Stimulated activated naive CD4-positive, alpha-beta T cell treated with Interleukin-2 at 50 U/mL for 16 hours (primary cell): Measurements from ENCODE around the gene CR2.
"Not testable (repeated sequence)": the region's sequence is repeated elsewhere in the genome, so short reads cannot be mapped to it uniquely, and the experiment has no call there.

Source experiments
- DNase-seq: peaks from one replicate; lab custom pipeline; 2025; lab: John Stamatoyannopoulos, UW

The CR2 gene

DNA sequence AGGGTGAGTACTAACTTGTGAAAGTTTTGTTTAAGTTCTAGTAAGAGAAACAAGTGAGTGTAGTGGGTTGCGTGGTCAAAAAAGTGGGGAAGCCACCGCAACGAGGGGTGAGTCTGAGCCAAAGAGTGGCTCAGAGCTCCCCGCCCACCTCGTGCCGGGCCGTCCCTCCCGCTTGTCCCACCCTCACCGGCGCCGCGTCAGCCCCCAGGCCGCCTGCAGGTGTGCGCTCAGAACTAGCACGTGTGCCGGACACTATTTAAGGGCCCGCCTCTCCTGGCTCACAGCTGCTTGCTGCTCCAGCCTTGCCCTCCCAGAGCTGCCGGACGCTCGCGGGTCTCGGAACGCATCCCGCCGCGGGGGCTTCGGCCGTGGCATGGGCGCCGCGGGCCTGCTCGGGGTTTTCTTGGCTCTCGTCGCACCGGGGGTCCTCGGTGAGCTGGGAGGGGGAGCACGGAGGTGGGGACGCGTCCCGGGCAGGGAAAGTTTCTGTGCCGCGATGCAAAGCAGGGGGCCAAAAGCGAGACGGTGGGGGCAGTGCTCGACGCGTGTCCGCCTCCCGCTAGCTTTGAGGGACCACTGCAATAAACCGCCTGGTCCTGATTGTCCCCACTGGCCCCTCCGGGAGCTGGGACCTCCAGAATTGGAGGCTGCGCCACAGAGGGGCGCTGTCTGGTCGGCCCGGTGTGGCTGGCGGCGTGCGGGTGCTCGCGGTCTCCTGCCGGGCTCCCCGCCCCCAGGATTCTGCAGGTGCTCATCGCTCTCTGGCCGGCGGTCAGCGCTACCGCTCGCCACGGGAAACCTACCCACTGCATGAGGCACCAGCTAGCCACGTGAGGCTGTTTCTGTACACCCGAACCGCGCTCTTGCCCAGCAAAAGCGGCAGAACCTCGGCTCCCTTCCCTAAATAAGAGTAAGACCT, at the start of gene CR2:
Gene CR2, plus strand, starts transcription at position 283 of the 919 bp plus-strand sequence. Its CDS starts 91 bp downstream, at position 374.
- peak; percentile 47 for DNase-seq

DNA sequence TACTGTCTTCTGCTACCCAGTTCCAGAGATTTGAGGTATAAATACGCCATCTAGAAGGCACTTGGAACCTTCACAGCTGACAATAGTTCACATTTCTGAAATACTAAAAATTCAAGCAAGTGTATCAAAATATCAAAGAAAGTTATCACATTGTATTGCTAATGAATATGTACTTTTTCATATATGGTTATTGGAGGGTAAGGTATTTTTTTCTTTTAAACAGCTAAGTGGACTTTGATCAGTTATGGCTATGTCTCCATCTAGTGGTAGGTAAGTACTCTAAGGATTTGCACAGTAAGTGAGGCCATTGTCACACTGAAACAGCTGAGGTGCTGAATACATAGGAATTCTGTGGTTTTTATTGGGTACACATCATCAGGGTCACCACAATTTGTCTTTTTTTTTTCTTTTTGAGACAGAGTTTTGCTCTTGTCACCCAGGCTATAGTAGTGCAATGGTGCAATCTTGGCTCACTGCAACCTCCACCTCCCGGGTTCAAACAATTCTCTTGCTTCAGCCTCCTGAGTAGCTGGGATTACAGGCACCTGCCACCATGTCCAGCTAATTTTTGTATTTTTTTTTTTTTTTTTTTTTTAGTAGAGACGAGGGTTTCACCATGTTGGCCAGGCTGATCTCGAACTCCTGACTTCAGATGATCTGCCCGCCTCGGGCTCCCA, 49.1 kb upstream of the CR2 start:
- DNase-seq: no peak

DNA sequence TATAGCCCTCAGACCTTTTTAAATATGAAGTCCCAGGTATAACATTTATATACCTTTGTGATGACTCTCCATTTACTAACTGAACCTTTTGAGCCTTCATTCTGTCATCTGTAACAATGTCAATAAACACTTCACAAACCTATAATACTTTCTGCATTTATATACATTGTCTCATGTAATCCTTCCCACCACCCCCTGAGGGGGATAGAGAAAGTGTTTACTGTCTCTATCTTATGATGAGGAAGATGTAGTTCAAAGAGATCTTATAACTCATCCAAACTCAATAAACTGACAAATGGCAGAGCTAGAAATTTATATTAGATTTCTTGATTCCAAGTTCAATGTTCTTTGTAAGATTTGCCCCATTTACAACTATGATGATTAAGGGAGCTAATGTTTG, 48.3 kb upstream of the CR2 start:
- DNase-seq: no peak

DNA sequence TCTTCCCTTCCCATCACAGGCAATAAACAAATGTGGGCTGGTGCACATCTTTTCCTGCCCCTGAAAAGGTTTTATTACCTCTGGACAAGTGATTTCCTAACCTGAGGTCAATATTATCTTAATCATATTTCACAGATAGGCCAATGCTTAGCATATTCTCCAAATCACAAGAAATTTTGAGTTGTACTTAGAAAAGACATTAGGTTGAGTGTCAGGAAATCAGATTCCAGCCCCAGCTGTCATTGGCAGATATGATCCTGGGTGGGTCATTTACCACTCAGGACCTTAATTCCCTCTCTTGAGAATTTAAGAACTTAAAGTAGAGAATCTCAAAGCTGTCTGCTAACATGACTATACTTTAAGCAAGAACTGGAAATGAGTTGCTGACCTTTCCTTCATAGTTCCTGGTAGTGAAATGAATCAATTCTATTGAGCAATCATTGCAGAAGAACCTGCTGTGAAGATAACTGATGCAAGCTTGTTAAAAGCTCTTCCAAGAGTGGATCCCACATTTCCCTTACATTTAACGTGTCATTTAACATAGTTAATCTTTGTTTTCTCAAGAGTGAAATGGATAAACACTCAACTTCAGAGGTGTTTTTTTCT, 46.4 kb upstream of the CR2 start:
- no peak for DNase-seq

DNA sequence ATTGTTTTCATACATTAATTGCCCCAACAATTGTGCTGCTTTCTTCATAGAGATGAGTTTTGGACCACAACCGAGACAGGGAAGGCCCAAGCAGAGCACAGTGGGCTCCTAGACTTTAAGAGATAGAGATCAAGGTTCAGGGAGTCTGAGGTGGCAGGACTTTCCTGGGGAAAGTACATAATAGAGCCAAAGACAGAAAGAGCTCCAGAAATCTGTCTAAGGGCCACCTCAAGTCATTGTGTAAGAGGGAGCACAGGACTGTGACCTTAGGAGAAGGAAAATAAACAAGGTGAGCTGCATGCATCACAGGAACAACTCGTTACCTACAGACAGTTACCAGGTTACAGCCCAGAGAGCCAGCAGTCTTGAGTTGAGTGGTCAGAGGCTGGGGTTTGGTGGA, 41.3 kb upstream of the CR2 start:
- no peak for DNase-seq

DNA sequence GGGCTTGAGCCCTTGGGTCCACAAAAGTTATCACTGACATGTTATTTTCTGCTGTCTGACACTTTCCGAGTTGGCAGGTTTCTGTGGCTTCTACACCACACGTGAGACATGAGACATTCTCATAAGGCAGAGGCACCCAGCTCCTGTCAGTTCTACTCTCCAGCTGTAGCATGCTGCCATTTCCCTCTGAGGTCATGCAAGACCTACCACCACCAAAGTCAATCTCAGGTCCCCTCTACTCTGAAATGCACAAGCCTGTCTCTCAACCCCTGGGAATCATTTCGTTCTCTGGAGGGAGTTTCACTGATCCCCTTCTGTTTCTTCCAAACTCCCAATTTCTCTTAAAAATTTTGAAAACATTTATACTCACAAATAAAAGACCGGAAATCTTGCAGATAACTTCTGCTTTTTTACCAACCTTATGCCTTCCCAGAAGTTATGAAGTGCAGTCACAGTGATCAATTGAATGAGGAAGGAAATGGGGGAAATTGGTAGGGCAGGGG, 39.5 kb upstream of the CR2 start:
- DNase-seq: no peak

DNA sequence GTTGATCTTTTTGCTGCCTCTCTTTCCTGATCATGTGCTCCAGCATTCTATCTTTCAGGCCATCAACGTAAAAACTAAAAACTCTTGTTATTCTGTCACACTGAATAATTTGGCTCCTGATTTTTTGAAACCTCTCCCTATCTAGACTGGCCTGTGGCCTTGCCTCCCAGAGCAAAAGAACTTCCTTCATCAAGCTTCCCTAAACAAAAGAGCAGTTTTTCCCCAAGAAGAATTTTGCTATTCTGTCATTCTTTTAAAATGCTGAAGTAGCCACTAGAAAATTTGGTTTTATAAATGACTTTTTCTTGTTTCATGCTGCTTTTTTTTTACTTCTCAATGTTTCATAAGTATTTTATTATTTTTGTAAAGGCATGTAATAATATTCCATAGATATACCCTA, 37.1 kb upstream of the CR2 start:
- DNase-seq: no peak

DNA sequence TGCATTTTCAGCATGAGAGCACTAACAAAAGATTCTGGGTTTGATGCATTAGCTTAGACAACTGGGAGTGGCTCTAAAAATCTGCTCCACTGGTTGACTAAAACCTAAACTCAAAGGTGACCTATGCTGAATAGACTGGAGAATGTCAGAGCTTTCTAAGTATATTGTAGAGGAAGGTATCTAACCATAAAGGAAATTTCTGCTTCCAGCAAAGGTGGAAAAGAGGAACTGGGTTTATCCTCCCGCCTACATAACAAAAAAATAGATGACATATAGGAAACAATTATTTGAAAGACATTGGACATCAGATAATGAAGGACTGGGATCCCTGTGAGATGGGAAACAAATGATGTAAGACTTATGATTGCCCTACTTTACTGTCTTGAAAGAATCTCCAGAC, 35.8 kb upstream of the CR2 start:
- DNase-seq: no peak

DNA sequence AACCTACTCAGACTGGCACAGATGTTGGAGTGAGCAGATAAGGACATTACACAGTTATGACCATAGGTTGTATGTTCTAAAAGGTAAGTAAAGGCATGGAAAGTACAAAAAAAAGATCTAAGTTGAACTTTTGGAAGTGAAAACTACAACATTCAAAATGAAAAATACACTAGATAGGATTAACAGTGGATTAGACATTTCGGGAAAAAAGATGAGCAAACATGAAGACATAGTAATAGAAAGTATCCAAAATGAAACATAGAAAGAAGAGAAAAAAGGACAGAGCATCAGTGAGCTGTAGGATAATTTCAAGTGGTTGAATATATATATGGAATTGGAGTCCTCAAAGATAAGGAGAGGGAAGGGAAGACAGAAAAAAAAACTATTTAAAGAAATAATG, 34.0 kb upstream of the CR2 start:
- no peak for DNase-seq

DNA sequence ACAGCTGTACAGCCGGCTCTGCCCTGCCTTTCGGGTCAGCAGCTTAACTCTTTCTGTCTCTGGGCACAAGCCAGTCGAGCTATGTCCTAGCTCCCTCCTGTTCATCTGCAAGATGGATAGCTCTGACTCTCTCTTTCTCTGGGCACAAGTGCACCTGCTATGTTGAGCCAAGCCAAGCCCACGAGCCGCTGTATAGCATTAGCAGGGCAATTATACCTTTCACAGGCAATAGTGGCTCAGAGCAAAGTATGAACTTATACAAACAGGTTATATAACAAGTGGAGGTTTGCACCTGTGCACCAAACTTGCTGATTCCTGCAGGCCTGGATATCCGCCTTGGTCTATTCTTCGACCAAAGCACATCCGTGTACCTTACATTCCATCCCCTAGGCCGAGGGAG, 33.0 kb upstream of the CR2 start:
- DNase-seq: no peak

DNA sequence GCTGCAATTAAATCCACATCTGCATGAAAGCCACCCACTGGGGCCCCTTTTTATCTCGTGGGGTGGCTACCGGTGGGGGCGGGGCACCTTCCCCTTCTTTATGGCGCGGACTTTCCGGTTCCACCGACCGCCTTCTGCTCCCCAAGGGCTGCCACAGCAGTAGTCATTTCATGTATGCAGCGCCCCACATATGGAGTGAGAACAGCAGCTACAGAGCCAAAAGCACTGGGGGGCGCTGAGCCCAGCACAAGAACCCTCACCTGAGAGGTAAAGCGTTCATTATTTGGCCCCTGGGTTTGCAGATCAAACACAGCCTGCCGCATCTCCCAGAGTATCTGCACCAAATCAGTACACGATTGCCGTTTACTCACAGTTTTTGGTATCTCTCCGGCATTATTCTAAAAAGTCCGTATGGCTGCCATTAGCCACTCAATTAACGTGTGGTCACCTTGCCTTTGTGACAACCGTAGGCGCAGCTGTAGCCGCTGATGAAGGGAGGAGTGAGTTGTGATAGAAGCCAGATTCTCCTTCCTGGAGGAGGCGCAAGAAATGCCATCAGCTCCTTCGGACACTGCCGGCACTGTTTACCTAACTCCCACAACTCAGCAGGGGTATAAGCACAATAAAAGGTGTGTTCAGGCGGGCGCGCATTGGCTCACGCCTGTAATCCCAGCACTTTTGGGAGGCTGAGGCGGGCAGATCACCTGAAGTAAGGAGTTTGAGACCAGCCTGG, 30.4 kb upstream of the CR2 start:
- no peak for DNase-seq

DNA sequence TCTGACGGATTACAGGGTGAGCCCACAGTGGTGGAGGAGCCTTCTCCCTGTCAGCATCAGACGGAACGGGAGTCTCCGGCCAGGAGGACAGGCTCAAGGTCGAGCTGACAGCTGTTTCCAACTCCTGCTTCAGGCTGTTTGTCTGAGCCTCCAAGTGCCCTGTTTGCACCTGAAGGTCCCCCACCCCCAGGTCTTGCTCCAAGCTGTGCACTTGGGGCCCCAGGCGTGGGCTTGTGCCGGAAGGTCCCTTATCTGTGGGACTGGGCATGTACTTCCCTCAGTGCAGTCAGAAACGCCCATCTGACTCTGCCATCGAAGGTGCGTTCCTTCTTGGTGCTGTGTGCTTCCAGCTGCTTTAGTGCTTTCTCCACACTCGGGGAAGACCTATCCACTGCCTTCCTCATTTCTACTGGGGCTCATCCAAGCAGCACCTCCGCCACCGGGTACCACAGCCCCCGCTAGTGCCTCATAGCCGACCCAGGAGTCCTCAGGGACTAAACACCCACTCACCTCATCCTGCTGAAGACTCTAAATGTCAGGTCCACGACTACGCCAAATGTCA, 29.5 kb upstream of the CR2 start:
- DNase-seq: no peak

DNA sequence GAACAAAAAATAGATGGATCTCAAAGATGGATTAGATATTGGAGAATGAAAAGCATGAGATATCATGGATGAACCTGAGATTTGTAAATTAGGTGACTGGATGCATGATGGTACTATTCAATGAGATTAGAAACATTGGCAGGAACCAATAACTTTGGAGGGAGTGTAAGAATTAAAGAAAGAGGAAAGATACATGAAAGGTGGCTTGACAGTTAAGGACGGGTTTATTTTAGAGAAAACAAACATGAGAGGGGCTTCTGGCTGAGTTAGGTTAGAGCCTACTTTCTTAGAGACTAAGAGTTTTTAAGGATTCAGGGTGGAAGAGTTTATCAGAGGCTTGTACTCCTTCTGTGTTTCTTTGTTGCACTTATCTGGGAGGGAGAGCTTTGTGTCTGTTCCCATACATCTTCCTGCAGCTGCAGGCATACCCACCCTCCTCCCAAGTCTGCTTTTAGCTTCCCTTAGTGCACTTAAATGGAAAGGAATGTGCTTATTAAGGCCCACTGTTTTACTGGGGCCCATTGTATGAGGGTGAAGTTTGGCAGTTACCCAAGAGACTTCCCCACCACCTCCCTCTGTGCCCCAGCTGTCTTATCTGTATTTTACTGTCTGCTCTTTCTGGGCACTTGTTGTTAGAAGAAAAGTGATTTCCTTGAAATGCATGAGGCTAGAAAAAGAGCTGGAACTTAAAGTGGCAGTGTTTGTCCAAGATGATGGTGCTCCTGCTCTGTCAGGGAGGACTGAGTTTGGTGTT, 26.1 kb upstream of the CR2 start:
- DNase-seq: no peak

DNA sequence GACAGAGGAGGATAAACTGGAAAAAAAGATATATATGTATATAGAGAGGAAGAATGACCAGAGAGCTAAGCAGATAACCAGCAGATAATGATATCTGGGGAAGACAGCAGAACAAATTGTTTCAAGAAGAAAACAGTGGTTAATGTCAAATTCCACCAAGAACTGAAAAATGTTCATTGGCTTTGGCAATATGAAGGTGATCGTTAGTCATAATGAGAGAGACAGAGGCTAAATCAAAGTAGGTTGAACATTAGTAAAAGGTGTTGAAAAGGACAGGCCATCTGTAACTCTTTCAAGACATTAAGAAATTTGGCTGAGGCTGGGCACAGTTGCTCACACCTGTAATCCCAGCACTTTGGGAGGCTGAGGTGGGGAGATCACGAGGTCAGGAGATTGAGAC, 25.3 kb upstream of the CR2 start:
- DNase-seq: no peak

DNA sequence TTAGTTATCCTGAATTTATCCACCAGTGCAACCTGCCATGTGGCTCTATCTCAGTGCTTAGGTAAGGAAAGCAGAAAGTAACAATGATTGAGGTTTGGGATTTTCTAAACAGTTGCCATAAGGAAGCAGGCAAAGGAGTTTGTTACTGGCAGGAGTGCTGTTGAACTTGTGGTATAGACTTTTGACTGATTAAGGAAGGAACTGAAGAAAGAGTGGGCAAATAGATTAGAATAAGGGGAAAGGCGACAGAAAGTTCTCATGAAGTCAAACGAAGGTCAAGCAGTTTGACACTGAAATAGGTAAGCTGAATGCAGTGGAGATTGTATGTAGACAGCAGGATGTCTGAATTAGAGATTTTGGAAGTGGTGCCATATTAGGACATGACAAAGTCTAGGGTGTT, 24.2 kb upstream of the CR2 start:
- DNase-seq: no peak

DNA sequence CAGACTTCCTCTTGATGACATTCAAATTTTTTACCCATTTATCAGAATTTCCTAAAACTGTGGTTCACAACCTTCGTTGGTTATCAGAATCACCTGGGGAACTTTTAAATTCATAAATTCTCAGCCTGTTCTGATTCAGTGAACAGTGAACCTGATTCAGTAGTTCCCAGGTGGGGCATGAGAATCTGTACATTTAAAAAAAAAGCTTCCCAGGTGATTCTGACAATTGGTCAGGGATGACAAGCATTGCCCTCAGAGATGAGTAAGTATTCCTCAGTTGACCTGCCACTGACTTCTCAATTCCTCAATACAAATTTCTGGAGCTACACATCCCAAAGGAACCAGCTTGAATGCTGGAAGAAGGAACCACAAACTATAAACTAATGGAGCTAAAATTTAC, 23.5 kb upstream of the CR2 start:
- DNase-seq: no peak

DNA sequence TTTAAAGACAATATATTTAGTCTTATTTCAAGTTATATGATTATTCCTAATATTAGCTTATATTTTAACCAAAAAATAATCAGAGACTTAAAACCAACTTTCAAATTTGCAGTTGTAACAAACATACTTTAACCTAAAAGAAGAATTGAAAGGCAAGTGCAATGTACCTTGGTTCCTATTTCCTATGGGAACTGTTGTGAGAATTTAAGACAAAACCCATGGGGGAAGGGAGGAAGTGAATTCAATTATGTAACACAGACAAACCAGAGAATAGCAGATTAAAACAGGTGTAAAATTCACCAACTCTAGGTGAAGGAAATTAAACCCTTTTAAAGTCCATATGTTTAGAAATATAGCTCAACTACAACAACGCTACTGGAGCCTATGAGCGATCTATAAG, 22.6 kb upstream of the CR2 start:
- DNase-seq: no peak

DNA sequence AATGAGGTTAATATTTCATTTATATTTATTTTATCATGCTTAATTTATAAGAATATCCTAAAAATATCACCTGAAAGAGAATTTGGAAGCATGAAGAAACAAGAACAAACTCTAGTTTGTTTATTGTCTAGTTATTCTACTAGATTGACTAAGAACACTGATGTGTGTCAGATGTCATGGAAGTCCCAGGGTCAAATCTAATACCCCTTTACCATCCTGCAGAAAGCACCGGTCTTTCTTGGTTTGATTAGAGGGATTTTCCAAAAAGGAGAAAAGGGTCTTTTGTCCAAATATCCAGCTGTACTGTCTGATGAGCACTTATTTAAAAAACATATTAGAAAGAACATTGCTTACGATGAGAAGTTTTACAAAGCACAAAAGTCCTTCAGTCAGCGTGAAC, 20.7 kb upstream of the CR2 start:
- no peak for DNase-seq

DNA sequence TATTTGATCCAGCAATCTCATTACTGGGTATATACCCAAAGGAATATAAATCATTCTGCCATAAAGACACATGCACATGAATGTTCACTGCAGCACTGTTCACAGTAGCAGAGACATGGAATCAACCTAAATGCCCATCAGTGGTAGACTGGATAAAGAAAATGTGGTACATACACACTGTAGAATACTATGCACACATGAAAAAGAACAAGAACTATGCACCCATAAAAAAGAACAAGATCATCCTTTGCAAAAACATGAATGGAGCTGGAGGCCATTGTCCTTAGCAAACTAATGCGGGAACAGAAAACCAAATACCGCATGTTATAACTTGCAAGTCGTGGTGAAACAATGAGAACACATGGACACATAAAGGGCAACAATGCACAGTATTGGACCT, 17.4 kb upstream of the CR2 start:
- not testable (repeated sequence) for DNase-seq

DNA sequence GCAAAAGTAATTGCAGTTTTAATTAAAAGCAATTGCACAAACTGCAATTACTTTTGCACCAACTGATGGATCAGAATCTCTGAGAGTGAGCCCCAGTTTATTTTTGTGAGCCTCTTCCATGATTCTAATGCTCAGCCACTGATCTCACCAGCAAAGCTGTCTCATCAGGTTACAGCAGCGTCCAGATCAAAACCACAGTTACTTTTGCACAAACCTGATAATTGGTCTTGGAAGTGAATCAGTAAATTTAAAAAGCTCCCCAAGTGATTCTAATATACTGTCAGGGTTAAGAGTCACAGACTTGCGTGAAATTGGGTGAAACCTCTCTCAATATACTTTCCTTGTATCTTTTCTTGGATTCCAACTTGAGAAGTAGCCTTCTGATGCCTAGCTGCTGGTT, 13.5 kb upstream of the CR2 start:
- DNase-seq: no peak
